ENCODE measurements around the gene HRH3. TPM values are rescaled to one million over a fixed set of nuclear protein-coding genes. Genes with fewer than 3 reads are reported as not detected.

HRH3 gene
- polyA plus RNA-seq, 3 donors = not detected

GRCh38 chr20:62183426-62184142 lies 36.5 kb downstream of the HRH3 start:
- H3K9me3 ChIP-seq (replicated peaks in 1 of 2; ENCODE audit: control insufficient read depth in 1 of 2, insufficient read depth in 1 of 2, low read length in 2 of 2) = no peaks in the 10 kb centered on the region
- peak overlapping the region; percentile 88 for H3K4me2 ChIP-seq (replicated peaks; ENCODE audit: extremely low read depth, low read length, poor library complexity, severe bottlenecking)
- no peaks in the 10 kb centered on the region for H3K9me3 Mint-ChIP-seq
- H2AFZ ChIP-seq (ENCODE audit: insufficient read depth, low read depth, low read length, poor library complexity, severe bottlenecking) = peak overlapping the region; percentile 89
- peaks cover 11% of the 10 kb centered on the region for H4K20me1 ChIP-seq (ENCODE audit: insufficient read depth, low read length)
- intact Hi-C loops (cut with micrococcal nuclease) = loop anchor here (5.0 kb wide), 4 partner anchors 41 to 119 kb away; partner anchors contain the start of genes ADRM1 (in 1 of the 2), LSM14B (in 1 of the 2), PSMA7 (in 1 of the 2) and SS18L1 (in 1 of the 2)
- H3K4me3 Mint-ChIP-seq = peak overlapping the region; percentile 87 to 91
- H3K9ac ChIP-seq (ENCODE audit: insufficient read depth, low read length, poor library complexity, severe bottlenecking) = peak overlapping the region; percentile 92
- 33% methylated on average over 20 of the region's 25 CpGs for WGBS (ENCODE audit: insufficient coverage)
- peaks cover 6 to 9% of the 10 kb centered on the region in 2 donors for H3K36me3 ChIP-seq (replicated peaks in 1 of 2; ENCODE audit: control insufficient read depth in 1 of 2, insufficient read depth in 2 of 2, low read length in 2 of 2)
- H3K4me3 ChIP-seq (replicated peaks in 1 of 3; ENCODE audit: low read depth in 2 of 3, low read length in 3 of 3) = peak overlapping the region; percentile 77 to 99 (median 84)
- peak overlapping the region; percentile 89 to 96 (median 93) for H3K27ac Mint-ChIP-seq
- peaks cover 6 to 10% of the 10 kb centered on the region in 2 donors for H3K36me3 Mint-ChIP-seq
- DNase-seq = no peak
- H3K79me2 ChIP-seq (ENCODE audit: insufficient read depth, low read length) = peaks cover 50% of the 10 kb centered on the region
- no peak for TF ChIP-seq CTCF (IDR thresholded peaks at IDR 0.05)
- H3K27ac ChIP-seq (ENCODE audit: low read depth in 1 of 2, low read length in 2 of 2) = peak overlapping the region; percentile 57 to 92
- H3K4me1 ChIP-seq (ENCODE audit: control insufficient read depth in 1 of 2, insufficient read depth in 2 of 2, low read length in 2 of 2) = peaks cover 20 to 31% of the 10 kb centered on the region in 2 donors
- no peaks in the 10 kb centered on the region for H3K27me3 ChIP-seq (ENCODE audit: control insufficient read depth in 2 of 2, insufficient read depth in 2 of 2, low read length in 2 of 2)
- peaks cover 43% of the 10 kb centered on the region for H3K4me1 Mint-ChIP-seq
- peaks cover 0 to 2% (median 0%) of the 10 kb centered on the region in 3 donors for H3K27me3 Mint-ChIP-seq (ENCODE audit: low read depth in 3 of 3)

DNA sequence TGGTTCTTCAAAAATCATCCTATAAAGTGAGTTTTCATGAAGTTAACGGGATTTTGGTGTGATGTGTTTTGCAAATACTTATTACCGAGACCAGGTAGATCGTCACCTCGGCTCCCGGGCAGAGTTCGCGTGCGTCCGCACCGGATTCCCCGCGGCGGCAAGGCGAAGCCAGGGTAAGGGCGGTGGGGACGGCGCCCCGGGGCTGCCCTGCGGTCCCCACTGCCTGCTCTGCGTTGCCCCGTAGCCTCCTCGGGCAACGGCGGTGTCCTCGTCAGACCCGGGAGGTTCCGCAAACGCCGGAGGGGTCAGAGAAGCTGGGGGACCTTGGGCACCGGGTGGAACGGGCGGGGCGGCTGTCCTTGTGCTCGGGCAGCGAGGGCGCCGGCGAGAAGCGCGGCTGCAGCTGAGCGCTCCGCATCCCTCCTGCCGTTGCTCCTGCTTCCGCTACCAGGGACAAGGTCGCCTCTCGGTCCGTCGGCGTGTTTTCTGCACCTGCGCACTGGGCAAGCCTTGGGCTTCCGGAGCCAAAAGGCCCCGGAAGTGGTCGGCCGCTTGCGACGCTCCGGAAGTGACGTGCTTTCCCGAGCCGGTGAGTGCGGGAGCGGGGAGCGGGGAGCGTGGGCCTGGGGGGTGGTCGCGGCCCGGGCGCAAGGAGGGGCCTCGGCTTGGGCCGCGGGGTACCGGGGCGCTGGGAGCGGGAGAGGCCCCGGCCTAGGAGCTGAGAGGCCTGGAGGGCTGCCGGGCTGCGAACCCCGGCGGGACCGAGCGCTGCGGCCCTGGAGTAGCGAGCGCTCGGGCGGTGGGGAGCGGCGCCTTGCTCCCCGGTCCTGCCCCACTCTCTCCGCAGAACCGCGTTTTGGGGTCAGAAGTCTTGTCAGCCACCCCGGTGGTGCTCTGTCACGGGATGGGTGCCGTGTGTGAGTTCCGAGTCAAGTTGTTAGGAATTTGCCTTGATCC lies 37.3 kb downstream of the HRH3 start, which contains the start of gene MTG2:
Gene MTG2, plus strand, starts transcription at position 560 of the 957 bp plus-strand sequence. CDS start 10,393 bp downstream, outside the sequence.
- H2AFZ ChIP-seq (ENCODE audit: insufficient read depth, low read depth, low read length, poor library complexity, severe bottlenecking) = peak within 1 kb of the TSS; percentile 89
- H3K27me3 ChIP-seq (ENCODE audit: control insufficient read depth in 2 of 2, insufficient read depth in 2 of 2, low read length in 2 of 2) = no peaks in the 10 kb centered on the region
- H3K79me2 ChIP-seq (ENCODE audit: insufficient read depth, low read length) = peaks cover 42% of the 10 kb centered on the region
- H3K4me1 Mint-ChIP-seq = peaks cover 42% of the 10 kb centered on the region
- no peaks in the 10 kb centered on the region for H3K9me3 ChIP-seq (replicated peaks in 1 of 2; ENCODE audit: control insufficient read depth in 1 of 2, insufficient read depth in 1 of 2, low read length in 2 of 2)
- H3K4me2 ChIP-seq (replicated peaks; ENCODE audit: extremely low read depth, low read length, poor library complexity, severe bottlenecking) = peak within 1 kb of the TSS; percentile 88
- peaks cover 6 to 14% of the 10 kb centered on the region in 2 donors for H3K36me3 Mint-ChIP-seq
- WGBS (ENCODE audit: insufficient coverage) = under 1% methylated on average over 93 of the region's 96 CpGs
- peaks cover 6 to 12% of the 10 kb centered on the region in 2 donors for H3K36me3 ChIP-seq (replicated peaks in 1 of 2; ENCODE audit: control insufficient read depth in 1 of 2, insufficient read depth in 2 of 2, low read length in 2 of 2)
- TF ChIP-seq CTCF (IDR thresholded peaks at IDR 0.05) = no peak
- H3K27me3 Mint-ChIP-seq (ENCODE audit: low read depth in 3 of 3) = peaks cover 0 to 2% (median 0%) of the 10 kb centered on the region in 3 donors
- H3K4me1 ChIP-seq (ENCODE audit: control insufficient read depth in 1 of 2, insufficient read depth in 2 of 2, low read length in 2 of 2) = peaks cover 20 to 31% of the 10 kb centered on the region in 2 donors
- peak within 1 kb of the TSS; percentile 87 to 91 for H3K4me3 Mint-ChIP-seq
- H3K27ac Mint-ChIP-seq = peak within 1 kb of the TSS; percentile 89 to 96 (median 93)
- H3K9me3 Mint-ChIP-seq = no peaks in the 10 kb centered on the region
- H4K20me1 ChIP-seq (ENCODE audit: insufficient read depth, low read length) = peaks cover 5% of the 10 kb centered on the region
- peak within 1 kb of the TSS; percentile 92 for H3K9ac ChIP-seq (ENCODE audit: insufficient read depth, low read length, poor library complexity, severe bottlenecking)
- peak within 1 kb of the TSS; percentile 77 to 99 (median 84) for H3K4me3 ChIP-seq (replicated peaks in 1 of 3; ENCODE audit: low read depth in 2 of 3, low read length in 3 of 3)
- H3K27ac ChIP-seq (ENCODE audit: low read depth in 1 of 2, low read length in 2 of 2) = peak within 1 kb of the TSS; percentile 57 to 92
- intact Hi-C loops (cut with micrococcal nuclease) = loop anchor here (5.0 kb wide), 4 partner anchors 40 to 120 kb away; partner anchors contain the start of genes ADRM1 (in 1 of the 2), LSM14B (in 1 of the 2), PSMA7 (in 1 of the 2) and SS18L1 (in 1 of the 2)
- peak; percentile 96 to 97 (median 96) for DNase-seq

Measured in CD14-positive monocyte (primary cell).